ENCODE data around the gene DISC1.
"Not testable (repeated sequence)": the region's sequence is repeated elsewhere in the genome, so short reads cannot be mapped to it uniquely, and the experiment has no call there.

GRCh38 chr1:231636922-231637321 lies 10.3 kb downstream of the DISC1 start:
- not testable (repeated sequence) for TF ChIP-seq CTCF (IDR thresholded peaks at IDR 0.05; ENCODE audit: low read depth, low read length); POLR2A (IDR thresholded peaks at IDR 0.05; ENCODE audit: extremely low read depth, insufficient read length)

All from NB4 (cell line).